Lung (tissue), 12 donors: ENCODE results near the gene ABCC4. TPM values are rescaled to one million over a fixed set of nuclear protein-coding genes. Genes with fewer than 3 reads are reported as not detected.
A peak's percentile ranks its signal among the peaks of the same experiment; 100 is the strongest.

Experiments used
- ATAC-seq: fragments of 200-7000 bp; cut with Tn5 transposase; one replicate; pipeline ENCODE4 v1.9.1; 2020; ENCODE audit warnings: moderate number of reproducible peaks; ENCODE audit not compliant: insufficient read depth, low FRiP score
- DNase-seq, 3 donors: peaks; one replicate each; pipeline ENCODE4 v3.0.0-alpha.2; 2013 to 2017
- H3K27ac ChIP-seq, 2 donors: one replicate each; pipeline ENCODE4 v1.5.1; 2013; ENCODE audit warnings: mild to moderate bottlenecking in 2 of 2, moderate library complexity in 2 of 2, control low read depth in 1 of 2, inconsistent platforms in 1 of 2, low read depth in 1 of 2, low read length in 1 of 2
- H3K27me3 ChIP-seq, 3 donors: one replicate each; pipeline ENCODE4 v1.5.1; 2013; ENCODE audit warnings: low read length in 2 of 3; ENCODE audit not compliant: control insufficient read depth in 3 of 3, insufficient read depth in 3 of 3
- H3K36me3 ChIP-seq, 4 donors: one replicate each; pipeline ENCODE4 v1.5.1; 2013; ENCODE audit warnings: low read length in 4 of 4, mild to moderate bottlenecking in 1 of 4, moderate library complexity in 1 of 4; ENCODE audit not compliant: control insufficient read depth in 4 of 4, insufficient read depth in 4 of 4
- H3K4me1 ChIP-seq, 5 donors: one replicate each; pipeline ENCODE4 v1.5.1; 2013; ENCODE audit warnings: low read length in 5 of 5, mild to moderate bottlenecking in 2 of 5, moderate library complexity in 1 of 5; ENCODE audit not compliant: control insufficient read depth in 5 of 5, insufficient read depth in 5 of 5
- H3K4me3 ChIP-seq: one replicate; pipeline ENCODE4 v1.5.1; 2013; ENCODE audit warnings: mild to moderate bottlenecking, control low read depth, moderate library complexity
- H3K9ac ChIP-seq, 2 donors: one replicate each; pipeline ENCODE4 v1.5.1; 2013; ENCODE audit warnings: low read length in 2 of 2, control low read depth in 1 of 2; ENCODE audit not compliant: insufficient read depth in 1 of 2
- H3K9me3 ChIP-seq, 4 donors: one replicate each; pipeline ENCODE4 v1.5.1; 2013; ENCODE audit warnings: low read length in 3 of 4, mild to moderate bottlenecking in 1 of 4, moderate library complexity in 1 of 4; ENCODE audit not compliant: control insufficient read depth in 4 of 4, insufficient read depth in 3 of 4
- WGBS, 2 donors: extraction: QIAGEN DNeasy Blood & Tissue Kit; methylation state at CpG; one replicate each; pipeline ENCODE4 v1.1.7; 2013; 5-methylcytosine and 5-hydroxymethylcytosine counted together
- polyA plus RNA-seq, 2 donors: library from polyadenylated mRNA; stranded (reverse); fragments of 200-250 nt; gene quantifications; one replicate each; pipeline ENCODE4 v1.2.1, GENCODE V29; 2013
- total RNA-seq, 2 donors: library from RNA; depleted of rRNA in 1 of 2; stranded (reverse); fragments of >200 nt in 1 of 2; gene quantifications; one replicate each; pipeline ENCODE4 v1.2.1, GENCODE V29; 2014 to 2021
- TF ChIP-seq, protein P1 (sequence below): IDR thresholded peaks from 2 replicates; pipeline ENCODE4 v1.5.1; 2012; ENCODE audit warnings: mild to moderate bottlenecking; ENCODE audit errors: control extremely low read depth, extremely low read depth
- donor health status: control.
- donor health status: control.
- donor health status: Bipolar disorder and iron deficiency.
- donor health status: healthy.
- donor health status: DM: yes; HTN: yes; CAD: no.

Gene ABCC4
- total and polyA plus RNA-seq, 4 donors = 7.1 to 38.7 (median 20.6) TPM

DNA sequence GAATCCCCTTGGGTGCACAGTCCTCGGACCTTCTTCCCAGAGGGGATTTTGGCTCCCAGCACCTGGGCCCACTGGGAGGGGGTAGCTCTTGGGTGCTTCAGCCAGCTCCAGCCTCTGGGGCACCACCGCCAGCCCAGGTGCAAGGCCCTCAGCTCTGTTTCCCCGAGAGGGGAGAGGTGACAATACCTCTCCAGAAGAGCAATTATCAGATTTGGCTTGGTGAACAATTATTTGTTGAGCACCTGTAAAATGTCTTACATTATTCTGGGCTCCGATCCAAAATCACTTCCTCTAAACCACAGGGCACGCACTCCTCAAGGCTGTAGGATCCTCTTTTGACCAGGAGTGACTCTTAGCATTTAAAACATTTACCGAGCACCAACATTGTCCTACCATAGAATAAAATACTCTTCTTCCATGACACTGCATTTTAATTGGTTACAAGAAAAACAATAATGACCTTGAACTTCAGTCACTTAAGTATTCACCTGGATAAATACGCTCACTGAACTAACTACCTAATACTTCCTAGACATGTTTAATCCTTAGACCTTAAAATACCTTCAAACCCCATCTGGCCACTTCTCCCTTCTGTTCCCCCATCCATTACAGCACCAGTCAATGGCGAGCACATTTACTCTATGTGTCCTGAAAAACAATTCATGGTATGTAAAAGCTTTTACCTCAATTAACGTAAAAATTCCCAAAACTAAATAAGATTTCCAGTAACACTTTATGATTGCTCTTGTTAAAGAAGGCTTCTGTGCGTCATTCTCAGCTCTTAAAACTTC, 54.8 kb downstream of the ABCC4 start:
- peaks cover 0 to 6% (median 0%) of the 10 kb centered on the region in 5 donors for H3K4me1 ChIP-seq
- TF ChIP-seq, protein P1, sequence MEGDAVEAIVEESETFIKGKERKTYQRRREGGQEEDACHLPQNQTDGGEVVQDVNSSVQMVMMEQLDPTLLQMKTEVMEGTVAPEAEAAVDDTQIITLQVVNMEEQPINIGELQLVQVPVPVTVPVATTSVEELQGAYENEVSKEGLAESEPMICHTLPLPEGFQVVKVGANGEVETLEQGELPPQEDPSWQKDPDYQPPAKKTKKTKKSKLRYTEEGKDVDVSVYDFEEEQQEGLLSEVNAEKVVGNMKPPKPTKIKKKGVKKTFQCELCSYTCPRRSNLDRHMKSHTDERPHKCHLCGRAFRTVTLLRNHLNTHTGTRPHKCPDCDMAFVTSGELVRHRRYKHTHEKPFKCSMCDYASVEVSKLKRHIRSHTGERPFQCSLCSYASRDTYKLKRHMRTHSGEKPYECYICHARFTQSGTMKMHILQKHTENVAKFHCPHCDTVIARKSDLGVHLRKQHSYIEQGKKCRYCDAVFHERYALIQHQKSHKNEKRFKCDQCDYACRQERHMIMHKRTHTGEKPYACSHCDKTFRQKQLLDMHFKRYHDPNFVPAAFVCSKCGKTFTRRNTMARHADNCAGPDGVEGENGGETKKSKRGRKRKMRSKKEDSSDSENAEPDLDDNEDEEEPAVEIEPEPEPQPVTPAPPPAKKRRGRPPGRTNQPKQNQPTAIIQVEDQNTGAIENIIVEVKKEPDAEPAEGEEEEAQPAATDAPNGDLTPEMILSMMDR = no peak
- H3K36me3 ChIP-seq = peaks cover 0 to 6% (median 0%) of the 10 kb centered on the region in 4 donors
- no peak overlapping the region for H3K4me3 ChIP-seq
- no peaks in the 10 kb centered on the region for H3K9me3 ChIP-seq
- ATAC-seq (peak; percentile 55), DNase-seq (peak in 2 of 3 donors; percentile 24 to 54)
- no peaks in the 10 kb centered on the region for H3K27me3 ChIP-seq
- 54 to 59% methylated on average over 10 of the region's 10 CpGs for WGBS, 2 donors
- H3K9ac ChIP-seq = no peak overlapping the region
- H3K27ac ChIP-seq = no peak overlapping the region

- ATAC-seq (no peak), DNase-seq (no peak)
- WGBS, 2 donors = 68 to 83% methylated on average over 2 of the region's 2 CpGs
- Histone ChIP-seq H3K9me3 (no peaks in the 10 kb centered on the region), H3K27me3 (no peaks in the 10 kb centered on the region), H3K4me3 (no peak overlapping the region), H3K27ac (no peak overlapping the region), H3K36me3 (peaks cover 0 to 6% (median 0%) of the 10 kb centered on the region in 4 donors), H3K9ac (no peak overlapping the region), H3K4me1 (peaks cover 0 to 6% (median 0%) of the 10 kb centered on the region in 5 donors)
- TF ChIP-seq, protein P1 = no peak
These were observed 56.2 kb downstream of the ABCC4 start for GRCh38 chr13:95245071-95245470.

DNA sequence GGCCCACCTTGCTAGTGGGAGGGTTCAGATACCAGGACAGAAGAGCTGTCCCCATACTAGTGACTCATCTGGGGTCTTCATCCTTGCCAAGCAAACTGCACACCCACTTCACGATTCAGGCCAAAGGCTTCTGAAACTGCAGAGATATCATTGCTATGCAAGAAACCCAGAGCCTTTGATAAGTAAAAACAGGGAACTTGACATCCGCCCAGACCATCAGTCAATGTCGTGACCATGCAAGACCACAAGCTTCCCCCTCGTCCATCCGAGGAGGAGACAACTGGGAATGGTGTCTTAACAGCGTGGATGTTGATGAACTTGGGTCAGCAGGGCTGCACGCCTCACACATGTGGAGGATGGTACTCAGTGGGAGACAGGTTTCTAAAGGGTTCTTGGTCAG, 58.0 kb downstream of the ABCC4 start:
- ATAC-seq = no peak
- TF ChIP-seq, protein P1 = no peak
- WGBS, 2 donors = 37 to 68% methylated on average over 7 of the region's 7 CpGs

More for the DNA sequence above, 58.0 kb downstream of the ABCC4 start:
- Histone ChIP-seq H3K27me3 (no peaks in the 10 kb centered on the region), H3K9ac (no peak overlapping the region), H3K9me3 (no peaks in the 10 kb centered on the region), H3K4me1 (peaks cover 0 to 8% (median 6%) of the 10 kb centered on the region in 5 donors), H3K4me3 (no peak overlapping the region), H3K27ac (no peak overlapping the region), H3K36me3 (peaks cover 0 to 6% (median 0%) of the 10 kb centered on the region in 4 donors)
- DNase-seq = no peak
